MM.1S (cell line): ENCODE measurements around the gene KCTD11.

ENCODE experiments used
- EZH2 ChIP-seq: fragments of 300-600 bp; sonication (generic); optimal IDR thresholded peaks from 2 replicates; pipeline ENCODE3; 2017; ENCODE audit warnings: low read depth, mild to moderate bottlenecking, antibody characterized with exemption, low read length, mixed read lengths
- EZH2phosphoT487 ChIP-seq: fragments of 300-600 bp; sonication (generic); IDR thresholded peaks from 2 replicates; pipeline ENCODE4 v1.6.1; 2018; ENCODE audit warnings: antibody characterized with exemption, low read length
- TF ChIP-seq, protein P1 (sequence below): fragments of 300-600 bp; sonication (generic); IDR thresholded peaks from 2 replicates; pipeline ENCODE4 v1.5.1; 2016; ENCODE audit warnings: antibody characterized with exemption, low read length, mixed read lengths

DNA sequence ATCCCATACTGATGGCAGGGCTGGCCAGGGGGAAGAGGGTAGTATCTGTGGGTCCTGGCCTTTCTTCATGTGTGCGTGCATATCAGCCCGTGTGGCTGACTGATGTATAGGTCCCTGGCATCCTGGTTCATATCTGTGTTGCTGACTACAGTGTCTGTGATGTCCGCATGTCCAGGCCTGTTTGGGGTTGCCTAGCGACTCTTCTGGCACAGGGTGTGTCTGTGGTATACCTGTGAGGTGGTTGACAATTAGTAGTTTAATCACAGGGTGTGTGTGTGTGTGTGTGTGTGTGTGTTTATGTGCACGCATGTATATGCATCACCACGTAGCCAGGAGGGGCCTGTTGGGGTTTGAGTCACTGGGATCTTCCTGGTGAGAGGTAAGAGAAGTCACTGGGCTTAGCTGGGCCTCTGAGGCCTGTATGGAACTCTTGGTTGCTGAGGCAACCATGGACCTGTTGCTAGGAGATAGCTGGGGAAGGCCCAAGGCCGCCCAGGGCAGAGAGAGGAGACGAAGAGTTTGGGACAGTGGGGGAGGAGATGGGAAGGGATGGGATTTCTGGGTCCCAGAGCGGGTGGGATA is 2.4 kb downstream of the KCTD11 start:
- TF ChIP-seq, protein P1, sequence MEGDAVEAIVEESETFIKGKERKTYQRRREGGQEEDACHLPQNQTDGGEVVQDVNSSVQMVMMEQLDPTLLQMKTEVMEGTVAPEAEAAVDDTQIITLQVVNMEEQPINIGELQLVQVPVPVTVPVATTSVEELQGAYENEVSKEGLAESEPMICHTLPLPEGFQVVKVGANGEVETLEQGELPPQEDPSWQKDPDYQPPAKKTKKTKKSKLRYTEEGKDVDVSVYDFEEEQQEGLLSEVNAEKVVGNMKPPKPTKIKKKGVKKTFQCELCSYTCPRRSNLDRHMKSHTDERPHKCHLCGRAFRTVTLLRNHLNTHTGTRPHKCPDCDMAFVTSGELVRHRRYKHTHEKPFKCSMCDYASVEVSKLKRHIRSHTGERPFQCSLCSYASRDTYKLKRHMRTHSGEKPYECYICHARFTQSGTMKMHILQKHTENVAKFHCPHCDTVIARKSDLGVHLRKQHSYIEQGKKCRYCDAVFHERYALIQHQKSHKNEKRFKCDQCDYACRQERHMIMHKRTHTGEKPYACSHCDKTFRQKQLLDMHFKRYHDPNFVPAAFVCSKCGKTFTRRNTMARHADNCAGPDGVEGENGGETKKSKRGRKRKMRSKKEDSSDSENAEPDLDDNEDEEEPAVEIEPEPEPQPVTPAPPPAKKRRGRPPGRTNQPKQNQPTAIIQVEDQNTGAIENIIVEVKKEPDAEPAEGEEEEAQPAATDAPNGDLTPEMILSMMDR = no peak
- no peak for TF ChIP-seq EZH2phosphoT487
- no peak for TF ChIP-seq EZH2
